ENCODE data around the gene MPP1.
A peak's percentile ranks its signal among the peaks of the same experiment; 100 is the strongest.

The MPP1 gene

DNA sequence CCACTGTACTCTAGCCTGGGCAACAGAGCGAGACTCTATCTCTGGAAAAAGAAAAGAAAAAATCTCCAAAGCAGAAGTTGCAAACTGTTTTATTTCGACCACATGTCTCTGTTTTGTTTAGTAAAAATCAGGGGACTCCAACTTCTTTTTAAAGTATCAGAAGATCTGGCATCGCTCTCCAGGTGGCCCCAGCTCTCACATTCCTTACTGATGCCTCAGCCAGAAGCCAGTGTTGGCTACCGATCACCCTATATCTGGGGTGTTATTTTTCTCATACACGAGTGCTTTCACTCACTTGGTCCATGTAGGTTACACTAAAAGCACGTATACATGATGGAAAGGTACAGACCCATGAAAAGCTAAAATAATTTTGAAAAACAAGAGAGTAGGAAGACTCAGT is 8.3 kb downstream of the MPP1 start:
- peak; percentile 22 for DNase-seq
- no peak overlapping the region for H3K9ac ChIP-seq (ENCODE audit: low read length)
- H3K4me2 ChIP-seq (ENCODE audit: low read length, poor library complexity, severe bottlenecking): no peak overlapping the region
- no peak overlapping the region for H2BK120ac ChIP-seq (ENCODE audit: low read depth, low read length)
- H3K27ac ChIP-seq (ENCODE audit: low read length, poor library complexity, severe bottlenecking): peak overlapping the region; percentile 51
- peaks cover 5% of the 10 kb centered on the region for H3K4me1 ChIP-seq (ENCODE audit: control insufficient read depth, insufficient read depth, low read depth, low read length)
- H3K4ac ChIP-seq (ENCODE audit: low read depth in 1 of 2, low read length in 2 of 2): no peak overlapping the region
- no peaks in the 10 kb centered on the region for H3K27me3 ChIP-seq (ENCODE audit: control insufficient read depth in 1 of 2, insufficient read depth in 1 of 2, low read length in 2 of 2)
- no peaks in the 10 kb centered on the region for H3K36me3 ChIP-seq (ENCODE audit: control insufficient read depth in 1 of 2, insufficient read depth in 2 of 2, low read depth in 1 of 2, low read length in 2 of 2)
- H2BK15ac ChIP-seq (ENCODE audit: low read depth, poor library complexity, severe bottlenecking): no peak overlapping the region
- H3K9me3 ChIP-seq (ENCODE audit: control insufficient read depth, low read length): no peaks in the 10 kb centered on the region
- no peak overlapping the region for H3K18ac ChIP-seq (ENCODE audit: low read depth in 1 of 2, low read length in 2 of 2)
- no peak overlapping the region for H4K8ac ChIP-seq (ENCODE audit: low read length)
- H4K91ac ChIP-seq (ENCODE audit: low read length): no peak overlapping the region
- H3K14ac ChIP-seq (ENCODE audit: low read length in 2 of 2): no peak overlapping the region
- WGBS: 69% methylated on average over 2 of the region's 6 CpGs
- no peak overlapping the region for H3K23ac ChIP-seq (ENCODE audit: low read length in 2 of 2)
- H2BK12ac ChIP-seq (ENCODE audit: low read length in 2 of 2): no peak overlapping the region
- no peak overlapping the region for H2BK5ac ChIP-seq (ENCODE audit: low read depth, low read length, poor library complexity, severe bottlenecking)
- H3K79me1 ChIP-seq (replicated peaks; ENCODE audit: low read length, poor library complexity, severe bottlenecking): peaks cover 1% of the 10 kb centered on the region
- no peak overlapping the region for H2AK5ac ChIP-seq (ENCODE audit: low read length, severe bottlenecking)
- H3K4me3 ChIP-seq (ENCODE audit: insufficient read depth in 1 of 2, low read depth in 1 of 2, low read length in 2 of 2): no peak overlapping the region
- H2AFZ ChIP-seq (ENCODE audit: low read depth, low read length): no peak overlapping the region

DNA sequence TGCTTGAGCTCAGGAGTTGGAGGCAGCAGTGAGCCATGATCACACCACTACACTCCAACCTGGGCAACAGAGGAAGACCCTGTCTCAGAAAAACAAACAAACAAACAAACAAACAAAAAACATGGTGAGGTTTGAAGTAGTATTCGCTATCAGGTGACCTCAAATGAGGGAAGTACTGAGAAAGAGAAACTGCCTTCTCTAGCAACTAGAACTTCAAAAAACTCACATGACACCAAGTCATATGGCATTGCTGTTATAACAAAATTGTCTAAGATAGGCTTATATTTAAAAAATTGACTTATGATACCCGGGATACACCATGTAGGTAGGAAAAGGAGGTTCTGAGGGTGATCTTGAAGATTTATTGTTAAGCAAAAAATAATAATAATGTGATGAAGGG is 10.3 kb downstream of the MPP1 start:
- WGBS: 100% methylated on average over 1 of the region's 2 CpGs
- no peak overlapping the region for H3K9ac ChIP-seq (ENCODE audit: low read length)
- H3K14ac ChIP-seq (ENCODE audit: low read length in 2 of 2): no peak overlapping the region
- H4K91ac ChIP-seq (ENCODE audit: low read length): no peak overlapping the region
- H2AK5ac ChIP-seq (ENCODE audit: low read length, severe bottlenecking): no peak overlapping the region
- no peak overlapping the region for H3K4me3 ChIP-seq (ENCODE audit: insufficient read depth in 1 of 2, low read depth in 1 of 2, low read length in 2 of 2)
- no peaks in the 10 kb centered on the region for H3K27me3 ChIP-seq (ENCODE audit: control insufficient read depth in 1 of 2, insufficient read depth in 1 of 2, low read length in 2 of 2)
- H2BK5ac ChIP-seq (ENCODE audit: low read depth, low read length, poor library complexity, severe bottlenecking): no peak overlapping the region
- no peak overlapping the region for H3K4ac ChIP-seq (ENCODE audit: low read depth in 1 of 2, low read length in 2 of 2)
- H2BK120ac ChIP-seq (ENCODE audit: low read depth, low read length): no peak overlapping the region
- no peak overlapping the region for H3K4me2 ChIP-seq (ENCODE audit: low read length, poor library complexity, severe bottlenecking)
- no peak overlapping the region for H4K8ac ChIP-seq (ENCODE audit: low read length)
- H3K9me3 ChIP-seq (ENCODE audit: control insufficient read depth, low read length): no peaks in the 10 kb centered on the region
- no peak overlapping the region for H3K27ac ChIP-seq (ENCODE audit: low read length, poor library complexity, severe bottlenecking)
- H3K18ac ChIP-seq (ENCODE audit: low read depth in 1 of 2, low read length in 2 of 2): no peak overlapping the region
- no peak overlapping the region for H2BK12ac ChIP-seq (ENCODE audit: low read length in 2 of 2)
- no peak overlapping the region for H3K23ac ChIP-seq (ENCODE audit: low read length in 2 of 2)
- DNase-seq: no peak
- H2AFZ ChIP-seq (ENCODE audit: low read depth, low read length): no peak overlapping the region
- H2BK15ac ChIP-seq (ENCODE audit: low read depth, poor library complexity, severe bottlenecking): no peak overlapping the region
- H3K36me3 ChIP-seq (ENCODE audit: control insufficient read depth in 1 of 2, insufficient read depth in 2 of 2, low read depth in 1 of 2, low read length in 2 of 2): no peaks in the 10 kb centered on the region
- H3K79me1 ChIP-seq (replicated peaks; ENCODE audit: low read length, poor library complexity, severe bottlenecking): no peaks in the 10 kb centered on the region
- H3K4me1 ChIP-seq (ENCODE audit: control insufficient read depth, insufficient read depth, low read depth, low read length): peaks cover 7% of the 10 kb centered on the region

DNA sequence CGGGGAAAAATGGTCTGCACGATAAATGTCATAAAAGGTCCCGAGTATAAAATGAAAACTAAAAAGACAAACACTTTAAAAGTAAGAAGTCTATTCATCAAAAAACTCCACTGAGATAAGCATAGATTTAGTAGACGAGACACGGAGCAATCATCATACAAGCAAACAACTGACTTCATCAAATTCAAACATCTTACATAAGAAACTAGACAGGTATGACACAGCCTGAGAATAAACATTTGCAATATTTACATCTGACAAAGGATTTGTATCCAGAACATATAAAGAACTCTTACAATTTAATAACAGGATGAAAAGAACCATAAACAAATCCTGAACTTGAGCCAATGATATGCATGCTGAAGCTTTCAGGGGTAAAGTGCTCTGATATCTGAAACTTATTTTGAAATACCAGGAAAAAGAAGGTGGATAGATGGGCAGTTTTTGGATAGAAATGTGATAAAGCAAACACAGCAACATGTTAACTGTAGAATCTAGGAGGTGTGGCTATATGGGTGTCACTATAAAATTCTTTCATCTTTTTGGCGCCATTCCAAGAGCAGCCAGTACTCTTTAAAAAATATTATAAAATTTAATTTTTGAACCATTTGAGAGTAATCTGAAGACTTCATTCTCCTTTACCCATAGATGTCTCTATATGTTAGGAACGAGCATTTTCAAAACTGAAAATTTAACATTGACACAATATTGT is 12.0 kb downstream of the MPP1 start:
- H4K8ac ChIP-seq (ENCODE audit: low read length): no peak overlapping the region
- DNase-seq: no peak
- no peak overlapping the region for H2AFZ ChIP-seq (ENCODE audit: low read depth, low read length)
- H3K27me3 ChIP-seq (ENCODE audit: control insufficient read depth in 1 of 2, insufficient read depth in 1 of 2, low read length in 2 of 2): no peaks in the 10 kb centered on the region
- WGBS: 97% methylated on average over 6 of the region's 7 CpGs
- no peak overlapping the region for H3K23ac ChIP-seq (ENCODE audit: low read length in 2 of 2)
- no peak overlapping the region for H2BK5ac ChIP-seq (ENCODE audit: low read depth, low read length, poor library complexity, severe bottlenecking)
- no peaks in the 10 kb centered on the region for H3K79me1 ChIP-seq (replicated peaks; ENCODE audit: low read length, poor library complexity, severe bottlenecking)
- no peak overlapping the region for H2BK12ac ChIP-seq (ENCODE audit: low read length in 2 of 2)
- no peak overlapping the region for H2AK5ac ChIP-seq (ENCODE audit: low read length, severe bottlenecking)
- no peak overlapping the region for H3K27ac ChIP-seq (ENCODE audit: low read length, poor library complexity, severe bottlenecking)
- H2BK15ac ChIP-seq (ENCODE audit: low read depth, poor library complexity, severe bottlenecking): no peak overlapping the region
- no peak overlapping the region for H3K4ac ChIP-seq (ENCODE audit: low read depth in 1 of 2, low read length in 2 of 2)
- H3K4me3 ChIP-seq (ENCODE audit: insufficient read depth in 1 of 2, low read depth in 1 of 2, low read length in 2 of 2): no peak overlapping the region
- H3K9me3 ChIP-seq (ENCODE audit: control insufficient read depth, low read length): no peaks in the 10 kb centered on the region
- no peak overlapping the region for H4K91ac ChIP-seq (ENCODE audit: low read length)
- no peak overlapping the region for H3K18ac ChIP-seq (ENCODE audit: low read depth in 1 of 2, low read length in 2 of 2)
- peaks cover 3% of the 10 kb centered on the region for H3K4me1 ChIP-seq (ENCODE audit: control insufficient read depth, insufficient read depth, low read depth, low read length)
- H3K36me3 ChIP-seq (ENCODE audit: control insufficient read depth in 1 of 2, insufficient read depth in 2 of 2, low read depth in 1 of 2, low read length in 2 of 2): no peaks in the 10 kb centered on the region
- H3K4me2 ChIP-seq (ENCODE audit: low read length, poor library complexity, severe bottlenecking): no peak overlapping the region
- H2BK120ac ChIP-seq (ENCODE audit: low read depth, low read length): no peak overlapping the region
- H3K9ac ChIP-seq (ENCODE audit: low read length): no peak overlapping the region
- no peak overlapping the region for H3K14ac ChIP-seq (ENCODE audit: low read length in 2 of 2)

DNA sequence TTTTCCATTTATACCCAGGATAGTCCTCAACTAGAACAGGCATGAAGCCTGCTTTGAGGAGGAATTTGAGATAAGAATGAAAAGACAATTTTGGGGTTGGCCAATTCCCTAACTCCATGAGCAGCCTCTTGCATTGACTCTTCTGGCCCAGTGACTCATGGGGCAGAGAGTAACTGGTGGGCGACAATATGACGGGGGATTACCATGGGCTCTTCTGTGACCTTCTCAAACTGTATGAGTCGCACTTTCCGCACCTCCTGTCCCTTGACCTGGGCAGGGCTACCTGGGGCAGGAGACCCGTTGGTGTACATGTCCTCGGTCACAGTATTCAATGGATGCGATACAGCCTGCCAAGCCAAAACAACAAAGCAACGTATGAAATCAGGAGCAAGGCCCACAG is 13.3 kb downstream of the MPP1 start:
- Histone ChIP-seq H3K27me3 (ENCODE audit: control insufficient read depth in 1 of 2, insufficient read depth in 1 of 2, low read length in 2 of 2) (no peaks in the 10 kb centered on the region), H3K23ac (ENCODE audit: low read length in 2 of 2) (no peak overlapping the region), H3K4me1 (ENCODE audit: control insufficient read depth, insufficient read depth, low read depth, low read length) (peaks cover 3% of the 10 kb centered on the region), H3K36me3 (ENCODE audit: control insufficient read depth in 1 of 2, insufficient read depth in 2 of 2, low read depth in 1 of 2, low read length in 2 of 2) (no peaks in the 10 kb centered on the region), H2BK12ac (ENCODE audit: low read length in 2 of 2) (no peak overlapping the region), H3K79me1 (replicated peaks; ENCODE audit: low read length, poor library complexity, severe bottlenecking) (no peaks in the 10 kb centered on the region), H2AFZ (ENCODE audit: low read depth, low read length) (no peak overlapping the region), H2AK5ac (ENCODE audit: low read length, severe bottlenecking) (no peak overlapping the region), H3K27ac (ENCODE audit: low read length, poor library complexity, severe bottlenecking) (peak overlapping the region; percentile 17), H2BK5ac (ENCODE audit: low read depth, low read length, poor library complexity, severe bottlenecking) (no peak overlapping the region), H2BK120ac (ENCODE audit: low read depth, low read length) (no peak overlapping the region), H3K14ac (ENCODE audit: low read length in 2 of 2) (no peak overlapping the region), H2BK15ac (ENCODE audit: low read depth, poor library complexity, severe bottlenecking) (no peak overlapping the region), H3K18ac (ENCODE audit: low read depth in 1 of 2, low read length in 2 of 2) (no peak overlapping the region), H4K8ac (ENCODE audit: low read length) (no peak overlapping the region), H3K4me2 (ENCODE audit: low read length, poor library complexity, severe bottlenecking) (no peak overlapping the region), H3K9me3 (ENCODE audit: control insufficient read depth, low read length) (no peaks in the 10 kb centered on the region), H4K91ac (ENCODE audit: low read length) (no peak overlapping the region), H3K4me3 (ENCODE audit: insufficient read depth in 1 of 2, low read depth in 1 of 2, low read length in 2 of 2) (no peak overlapping the region), H3K9ac (ENCODE audit: low read length) (no peak overlapping the region), H3K4ac (ENCODE audit: low read depth in 1 of 2, low read length in 2 of 2) (no peak overlapping the region)
- 96% methylated on average over 7 of the region's 8 CpGs for WGBS
- DNase-seq: no peak

Measured in mesenchymal stem cell (in vitro differentiated cells and primary cell).